Liver (tissue), 3 donors: ENCODE results near the gene ITGB2.

Source experiments
- ATF3 ChIP-seq: IDR thresholded peaks from 2 replicates; pipeline ENCODE4 v1.6.1; 2016; ENCODE audit warnings: antibody characterized with exemption
- CTCF ChIP-seq: fragments of 150-350 bp; IDR thresholded peaks from 2 replicates; pipeline ENCODE4 v1.5.1; 2017; ENCODE audit warnings: improper control_type of control experiment, low read depth, low read length; ENCODE audit not compliant: missing input control
- MAX ChIP-seq: IDR thresholded peaks from 2 replicates; pipeline ENCODE4 v1.6.1; 2016; ENCODE audit warnings: antibody characterized with exemption
- RXRA ChIP-seq, 2 donors: IDR thresholded peaks; 2 replicates each; pipeline ENCODE4 v1.6.1; 2017 to 2018; ENCODE audit warnings: antibody characterized with exemption in 2 of 2, mild to moderate bottlenecking in 1 of 2
- TF ChIP-seq, protein P1 (sequence below): IDR thresholded peaks from 2 replicates; pipeline ENCODE4 v1.6.1; 2016; ENCODE audit warnings: antibody characterized with exemption, mild to moderate bottlenecking
- donor health status: healthy.
- donor health status: healthy.

DNA sequence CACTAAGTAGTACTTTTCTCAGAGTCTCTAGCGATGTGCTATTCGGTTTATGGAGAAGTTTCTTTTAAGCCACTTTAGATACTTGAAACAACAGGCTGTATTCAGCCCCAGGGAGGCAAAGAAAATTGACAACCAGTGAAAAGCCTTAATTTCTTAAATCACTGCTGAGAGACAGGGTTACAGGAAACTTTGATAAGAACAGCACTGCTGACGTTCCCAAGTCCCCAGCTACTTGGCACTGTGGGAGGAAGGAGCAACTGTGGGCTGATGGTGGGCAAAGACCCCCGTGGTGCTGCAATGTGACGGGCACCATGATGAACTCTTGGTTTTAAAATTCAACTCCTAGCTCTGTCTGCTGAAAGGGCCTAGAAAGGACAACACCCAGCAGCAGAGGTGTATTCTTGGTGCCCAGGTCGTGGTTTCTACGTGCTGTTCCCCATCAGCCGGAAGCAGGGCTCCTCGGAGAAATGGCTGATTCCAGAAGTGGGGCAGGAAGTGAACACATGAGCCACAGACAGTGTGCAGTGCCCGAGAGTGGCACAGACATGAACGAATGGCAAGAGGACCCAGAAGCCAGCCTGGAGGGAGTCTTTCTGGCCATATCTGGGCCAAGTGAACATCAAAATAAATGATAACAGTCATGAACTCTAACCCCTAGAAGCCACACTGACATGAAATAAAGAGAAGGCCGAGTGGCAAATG, 52.5 kb downstream of the ITGB2 start:
- TF ChIP-seq CTCF (no peak), ATF3 (no peak), MAX (no peak), RXRA (IDR thresholded peaks at IDR 0.05) (no peak)
- TF ChIP-seq, protein P1, sequence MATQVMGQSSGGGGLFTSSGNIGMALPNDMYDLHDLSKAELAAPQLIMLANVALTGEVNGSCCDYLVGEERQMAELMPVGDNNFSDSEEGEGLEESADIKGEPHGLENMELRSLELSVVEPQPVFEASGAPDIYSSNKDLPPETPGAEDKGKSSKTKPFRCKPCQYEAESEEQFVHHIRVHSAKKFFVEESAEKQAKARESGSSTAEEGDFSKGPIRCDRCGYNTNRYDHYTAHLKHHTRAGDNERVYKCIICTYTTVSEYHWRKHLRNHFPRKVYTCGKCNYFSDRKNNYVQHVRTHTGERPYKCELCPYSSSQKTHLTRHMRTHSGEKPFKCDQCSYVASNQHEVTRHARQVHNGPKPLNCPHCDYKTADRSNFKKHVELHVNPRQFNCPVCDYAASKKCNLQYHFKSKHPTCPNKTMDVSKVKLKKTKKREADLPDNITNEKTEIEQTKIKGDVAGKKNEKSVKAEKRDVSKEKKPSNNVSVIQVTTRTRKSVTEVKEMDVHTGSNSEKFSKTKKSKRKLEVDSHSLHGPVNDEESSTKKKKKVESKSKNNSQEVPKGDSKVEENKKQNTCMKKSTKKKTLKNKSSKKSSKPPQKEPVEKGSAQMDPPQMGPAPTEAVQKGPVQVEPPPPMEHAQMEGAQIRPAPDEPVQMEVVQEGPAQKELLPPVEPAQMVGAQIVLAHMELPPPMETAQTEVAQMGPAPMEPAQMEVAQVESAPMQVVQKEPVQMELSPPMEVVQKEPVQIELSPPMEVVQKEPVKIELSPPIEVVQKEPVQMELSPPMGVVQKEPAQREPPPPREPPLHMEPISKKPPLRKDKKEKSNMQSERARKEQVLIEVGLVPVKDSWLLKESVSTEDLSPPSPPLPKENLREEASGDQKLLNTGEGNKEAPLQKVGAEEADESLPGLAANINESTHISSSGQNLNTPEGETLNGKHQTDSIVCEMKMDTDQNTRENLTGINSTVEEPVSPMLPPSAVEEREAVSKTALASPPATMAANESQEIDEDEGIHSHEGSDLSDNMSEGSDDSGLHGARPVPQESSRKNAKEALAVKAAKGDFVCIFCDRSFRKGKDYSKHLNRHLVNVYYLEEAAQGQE = no peak
